HCT116 (cell line): ENCODE data around the gene TOMM40L. TPM values are rescaled to one million over a fixed set of nuclear protein-coding genes. Genes with fewer than 3 reads are reported as not detected.

ENCODE experiments used
- ATAC-seq: fragments of 200-7000 bp; cut with Tn5 transposase; 2 replicates; pipeline ENCODE4 v1.9.1; 2020; ENCODE audit warnings: mild to moderate bottlenecking, moderate library complexity
- BruUV-seq: library from RNA; stranded (reverse); fragments of 400-500 nt; replicated peaks from 2 replicates; lab custom pipeline; 2021; lab: Mats Ljungman, UMichigan
- CTCF ChIA-PET: fragments of 300-600 bp; sonication (Branson Sonifier 250); formaldehyde crosslinking; loops from one replicate; lab custom pipeline; 2021; ENCODE audit warnings: antibody characterized with exemption; lab: Charles Lee
- POLR2A ChIA-PET: fragments of 300-600, 350-600 bp; sonication (Branson Sonifier 250); formaldehyde crosslinking; loops from one replicate; lab custom pipeline; 2021; ENCODE audit warnings: antibody characterized with exemption; lab: Charles Lee
- RAD21 ChIA-PET, 2 experiments: fragments of 300-600 bp; sonication (Branson Sonifier 250); formaldehyde crosslinking; loops; one replicate each; lab custom pipeline; 2023; ENCODE audit warnings: low total read pairs in 2 of 2; ENCODE audit not compliant: uncharacterized antibody in 2 of 2, unreplicated experiment in 2 of 2, low non-redundant PET in 1 of 2; lab: Charles Lee
- DNase-seq: peaks from one replicate; pipeline ENCODE4 v3.0.0-alpha.2; 2010; ENCODE audit warnings: low read depth, low spot score
- H2AFZ ChIP-seq: fragments of 200-600 bp; shearing (Covaris generic), sonication (generic); 2 replicates; pipeline ENCODE4 v1.6.1; 2017; ENCODE audit warnings: low read depth, mixed run types, mixed read lengths, antibody characterized with exemption, low read length; ENCODE audit not compliant: poor library complexity, severe bottlenecking
- H3K27ac ChIP-seq: 2 replicates; pipeline ENCODE4 v1.5.1; 2012; ENCODE audit warnings: low read depth, low read length
- H3K27me3 ChIP-seq: fragments of 200-600 bp; sonication (generic); 2 replicates; pipeline ENCODE4 v1.6.1; 2016; ENCODE audit warnings: mixed run types, low read length, mixed read lengths; ENCODE audit not compliant: insufficient read depth
- H3K36me3 ChIP-seq, 2 experiments: fragments of 200-500 bp in 1 of 2; fragments of 200-600 bp in 1 of 2; sonication (Bioruptor generic) in 1 of 2; sonication (generic) in 1 of 2; 2 replicates each; pipeline versions ENCODE4 v1.5.1 to v1.6.1; 2014 to 2016; ENCODE audit warnings: low read length in 2 of 2, inconsistent platforms in 1 of 2, mixed read lengths in 1 of 2, mixed run types in 1 of 2; ENCODE audit not compliant: insufficient read depth in 2 of 2, control insufficient read depth in 1 of 2
- H3K4me1 ChIP-seq, 2 experiments: fragments of 200-600 bp in 1 of 2; sonication (generic) in 1 of 2; 2 replicates each; pipeline versions ENCODE4 v1.5.1 to v1.6.1; 2012 to 2017; ENCODE audit warnings: low read length in 2 of 2, inconsistent platforms in 1 of 2, mild to moderate bottlenecking in 1 of 2, mixed read lengths in 1 of 2, mixed run types in 1 of 2, moderate library complexity in 1 of 2; ENCODE audit not compliant: insufficient read depth in 2 of 2, control insufficient read depth in 1 of 2
- H3K4me2 ChIP-seq: fragments of 200-600 bp; sonication (generic); 2 replicates; pipeline ENCODE4 v1.6.1; 2017; ENCODE audit warnings: mixed run types, low read length, mixed read lengths
- H3K4me3 ChIP-seq, 2 experiments: fragments of 200-600 bp in 1 of 2; sonication (generic) in 1 of 2; replicated peaks in 1 of 2; 2 replicates each; pipeline ENCODE4 v1.5.1; 2011 to 2016; ENCODE audit warnings: low read length in 2 of 2, control low read depth in 1 of 2, low read depth in 1 of 2, mild to moderate bottlenecking in 1 of 2, mixed read lengths in 1 of 2, mixed run types in 1 of 2
- H3K79me2 ChIP-seq: fragments of 200-600 bp; sonication (generic); 2 replicates; pipeline ENCODE4 v1.6.1; 2017; ENCODE audit warnings: mild to moderate bottlenecking, mixed run types, low read length, moderate library complexity, mixed read lengths; ENCODE audit not compliant: insufficient read depth
- H3K9ac ChIP-seq: fragments of 200-600 bp; sonication (generic); 2 replicates; pipeline ENCODE4 v1.6.1; 2016; ENCODE audit warnings: low read length, mixed read lengths
- H3K9me2 ChIP-seq: fragments of 200-600 bp; sonication (generic), shearing (Covaris generic); 2 replicates; pipeline ENCODE4 v1.6.1; 2017; ENCODE audit warnings: mixed run types, mild to moderate bottlenecking, moderate library complexity; ENCODE audit not compliant: insufficient read depth
- H3K9me3 ChIP-seq, 2 experiments: fragments of 200-500 bp in 1 of 2; fragments of 200-600 bp in 1 of 2; sonication (Bioruptor generic) in 1 of 2; sonication (generic) in 1 of 2; 2 replicates each; pipeline ENCODE4 v1.6.1; 2014 to 2017; ENCODE audit warnings: low read length in 2 of 2, mixed read lengths in 2 of 2, inconsistent platforms in 1 of 2, low read depth in 1 of 2, mild to moderate bottlenecking in 1 of 2, mixed run types in 1 of 2, moderate library complexity in 1 of 2; ENCODE audit not compliant: control insufficient read depth in 1 of 2, insufficient read depth in 1 of 2
- H4K20me1 ChIP-seq: fragments of 200-600 bp; sonication (generic), shearing (Covaris generic); 2 replicates; pipeline ENCODE4 v1.6.1; 2017; ENCODE audit warnings: mixed run types, mild to moderate bottlenecking, moderate library complexity; ENCODE audit not compliant: insufficient read depth
- ATF3 ChIP-seq: IDR thresholded peaks from 2 replicates; pipeline ENCODE4 v1.6.1; 2012
- CBX3 ChIP-seq: IDR thresholded peaks from 2 replicates; pipeline ENCODE4 v1.6.1; 2012; ENCODE audit warnings: low read depth
- CEBPB ChIP-seq: IDR thresholded peaks from 2 replicates; pipeline ENCODE4 v1.6.1; 2012; ENCODE audit warnings: low read depth
- CTCF ChIP-seq, 3 experiments: fragments of 200-600 bp in 1 of 3; sonication (generic) in 1 of 3; IDR thresholded peaks in 2 of 3; conservative IDR thresholded peaks in 1 of 3; 2 replicates each; pipeline ENCODE4 v1.5.1; 2012 to 2017; ENCODE audit warnings: low read depth in 2 of 3, low read length in 2 of 3, antibody characterized with exemption in 1 of 3, borderline replicate concordance in 1 of 3, control low read depth in 1 of 3, mild to moderate bottlenecking in 1 of 3, mixed read lengths in 1 of 3, mixed run types in 1 of 3, moderate library complexity in 1 of 3; ENCODE audit not compliant: insufficient read depth in 1 of 3
- ELF1 ChIP-seq: IDR thresholded peaks from 2 replicates; pipeline ENCODE4 v1.6.1; 2012; ENCODE audit warnings: low read depth, borderline replicate concordance
- EZH2 ChIP-seq: fragments of 200-600 bp; sonication (generic); IDR thresholded peaks from 2 replicates; pipeline ENCODE4 v1.6.1; 2017; ENCODE audit warnings: antibody characterized with exemption, mixed run types
- EZH2phosphoT487 ChIP-seq: fragments of 200-600 bp; IDR thresholded peaks from 2 replicates; pipeline ENCODE4 v1.6.1; 2018; ENCODE audit warnings: antibody characterized with exemption, borderline replicate concordance
- MAX ChIP-seq: IDR thresholded peaks from 2 replicates; pipeline ENCODE4 v1.6.1; 2012
- POLR2AphosphoS5 ChIP-seq: IDR thresholded peaks from 2 replicates; pipeline ENCODE4 v1.6.1; 2011; ENCODE audit warnings: mild to moderate bottlenecking, low read depth, low read length, moderate library complexity
- REST ChIP-seq: IDR thresholded peaks from 2 replicates; pipeline ENCODE4 v1.6.1; 2012; ENCODE audit warnings: low read depth
- SIN3A ChIP-seq: IDR thresholded peaks from 2 replicates; pipeline ENCODE4 v1.6.1; 2012; ENCODE audit warnings: low read depth
- SRF ChIP-seq: IDR thresholded peaks from 2 replicates; pipeline ENCODE4 v1.6.1; 2012; ENCODE audit warnings: low read depth
- TCF7L2 ChIP-seq: IDR thresholded peaks from 2 replicates; pipeline ENCODE4 v1.7.0; 2011; ENCODE audit warnings: borderline replicate concordance, inconsistent platforms; ENCODE audit not compliant: insufficient read depth, insufficient read length; ENCODE audit errors: extremely low read depth
- YY1 ChIP-seq: IDR thresholded peaks from 2 replicates; pipeline ENCODE4 v1.6.1; 2011; ENCODE audit warnings: low read length, low read depth, moderate library complexity, mild to moderate bottlenecking; ENCODE audit not compliant: insufficient replicate concordance; ENCODE audit errors: extremely low read depth
- ZBTB33 ChIP-seq: IDR thresholded peaks from 2 replicates; pipeline ENCODE4 v1.6.1; 2011; ENCODE audit warnings: mild to moderate bottlenecking, low read length, moderate library complexity; ENCODE audit not compliant: insufficient replicate concordance; ENCODE audit errors: extremely low read depth
- ZFX ChIP-seq: fragments of 450-650 bp; IDR thresholded peaks from 2 replicates; pipeline ENCODE4 v1.6.1; 2017
- ZNF274 ChIP-seq: fragments of 200-500 bp; sonication (Bioruptor generic); IDR thresholded peaks from 2 replicates; pipeline ENCODE4 v1.6.1; 2014; ENCODE audit warnings: mild to moderate bottlenecking, low read depth, low read length, inconsistent platforms
- intact Hi-C: fragments of 100-400 bp; cut with micrococcal nuclease; formaldehyde crosslinking; loops from 2 replicates; pipeline ENCODE4 v1.10.0; 2022
- total RNA-seq: library from RNA; stranded (reverse); gene quantifications from one replicate; pipeline ENCODE4 v1.2.1, GENCODE V29; 2021; ENCODE audit not compliant: unreplicated experiment

The TOMM40L gene
- total RNA-seq, 1 experiment from 2014 or later, result 9.8 TPM

GRCh38 chr1:161198194-161198896 lies 27.5 kb upstream of the TOMM40L start:
- H3K4me1 ChIP-seq, result peaks cover 6 to 33% of the 10 kb centered on the region in 2 experiments; a peak in 3 of 4 replicates
- no TSS peak for BruUV-seq

More at GRCh38 chr1:161198194-161198896, 27.5 kb upstream of the TOMM40L start:
- Histone ChIP-seq H3K27me3 (no peaks in the 10 kb centered on the region), H3K9ac (no peak overlapping the region), H3K4me2 (no peak overlapping the region), H3K27ac (no peak overlapping the region), H4K20me1 (no peaks in the 10 kb centered on the region), H3K9me2 (no peaks in the 10 kb centered on the region), H3K4me3 (no peak overlapping the region), H2AFZ (no peak overlapping the region), H3K36me3 (0 out of 4 replicates have a peak, but pooled peaks cover 0 to 1% of the 10 kb centered on the region in 2 experiments), H3K9me3 (no peaks in the 10 kb centered on the region), H3K79me2 (peaks cover 11% of the 10 kb centered on the region)
- no peak for DNase-seq
- no peak for ATAC-seq
- TF ChIP-seq CTCF (IDR thresholded peaks at IDR 0.05 in 2 of 3, conservative IDR thresholded peaks at IDR 0.05 in 1 of 3; ENCODE audit: borderline replicate concordance in 1 of 3, insufficient read depth in 1 of 3, low read depth in 2 of 3, low read length in 2 of 3) (no peak), ZFX (no peak), CEBPB (no peak), YY1 (no peak), ATF3 (no peak), SRF (no peak), TCF7L2 (no peak), EZH2 (no peak), CBX3 (no peak), REST (no peak), MAX (no peak), POLR2AphosphoS5 (no peak), EZH2phosphoT487 (no peak), ZNF274 (no peak), ZBTB33 (no peak), SIN3A (no peak), ELF1 (no peak)
- CTCF ChIA-PET, result interaction anchor here (1.0 to 1.6 kb wide), 2 partner anchors 17 to 242 kb away, joined by 3 to 4 read pairs; no protein-coding TSS in a partner anchor
- POLR2A ChIA-PET, result no interaction called here
- RAD21 ChIA-PET, result no interaction called here
- intact Hi-C loops, result no loop called here
